ENCODE results near the gene MYO3B.
A peak's percentile ranks its signal among the peaks of the same experiment; 100 is the strongest.

The MYO3B gene

GRCh38 chr2:170391018-170391417, 213.1 kb downstream of the MYO3B start:
- no peak for DNase-seq (ENCODE audit: low spot score)
- in situ Hi-C loops (cut with MboI; ENCODE audit: low sequenced_read_pairs, unreplicated experiment), result no loop called here
- no peak for TF ChIP-seq CTCF (IDR thresholded peaks at IDR 0.05; ENCODE audit: borderline replicate concordance, control extremely low read depth, extremely low read depth, insufficient read depth, missing control alignments)

- in situ Hi-C loops (cut with MboI; ENCODE audit: low sequenced_read_pairs, unreplicated experiment), result no loop called here
- TF ChIP-seq CTCF (IDR thresholded peaks at IDR 0.05; ENCODE audit: borderline replicate concordance, control extremely low read depth, extremely low read depth, insufficient read depth, missing control alignments), result no peak
- no peak for DNase-seq (ENCODE audit: low spot score)
Measured at GRCh38 chr2:170391697-170392096, 213.8 kb downstream of the MYO3B start.

GRCh38 chr2:170393861-170394498, 216.0 kb downstream of the MYO3B start:
- DNase-seq (ENCODE audit: low spot score), result no peak
- TF ChIP-seq CTCF (IDR thresholded peaks at IDR 0.05; ENCODE audit: borderline replicate concordance, control extremely low read depth, extremely low read depth, insufficient read depth, missing control alignments), result no peak
- in situ Hi-C loops (cut with MboI; ENCODE audit: low sequenced_read_pairs, unreplicated experiment), result no loop called here

GRCh38 chr2:170394641-170395387, 216.9 kb downstream of the MYO3B start:
- DNase-seq (ENCODE audit: low spot score), result no peak
- no peak for TF ChIP-seq CTCF (IDR thresholded peaks at IDR 0.05; ENCODE audit: borderline replicate concordance, control extremely low read depth, extremely low read depth, insufficient read depth, missing control alignments)
- in situ Hi-C loops (cut with MboI; ENCODE audit: low sequenced_read_pairs, unreplicated experiment), result no loop called here

- DNase-seq (ENCODE audit: low spot score), result peak; percentile 25
- no peak for TF ChIP-seq CTCF (IDR thresholded peaks at IDR 0.05; ENCODE audit: borderline replicate concordance, control extremely low read depth, extremely low read depth, insufficient read depth, missing control alignments)
- in situ Hi-C loops (cut with MboI; ENCODE audit: low sequenced_read_pairs, unreplicated experiment), result no loop called here
Measured at GRCh38 chr2:170396799-170397459, 219.0 kb downstream of the MYO3B start.

- in situ Hi-C loops (cut with MboI; ENCODE audit: low sequenced_read_pairs, unreplicated experiment), result no loop called here
- TF ChIP-seq CTCF (IDR thresholded peaks at IDR 0.05; ENCODE audit: borderline replicate concordance, control extremely low read depth, extremely low read depth, insufficient read depth, missing control alignments), result no peak
Measured at GRCh38 chr2:170401187-170401586, 223.2 kb downstream of the MYO3B start.

More at GRCh38 chr2:170401187-170401586, 223.2 kb downstream of the MYO3B start:
- no peak for DNase-seq (ENCODE audit: low spot score)
